ENCODE results near the gene CCDC107.
"Not testable (repeated sequence)": the region's sequence is repeated elsewhere in the genome, so short reads cannot be mapped to it uniquely, and the experiment has no call there.

Gene CCDC107

GRCh38 chr9:35658137-35658967 lies at the start of gene CCDC107:
Gene CCDC107, plus strand, starts transcription at chr9:35658292. Its CDS starts 88 bp downstream, at chr9:35658380.
- peak; percentile 62 to 73 (median 68) for DNase-seq

- DNase-seq: no peak
These were observed 48.9 kb upstream of the CCDC107 start for GRCh38 chr9:35609001-35609819.

GRCh38 chr9:35609820-35610163 lies 48.3 kb upstream of the CCDC107 start:
- DNase-seq: no peak

GRCh38 chr9:35611230-35611797 lies 46.8 kb upstream of the CCDC107 start:
- peak in 3 of 4 experiments; percentile 21 to 40 (median 21) for DNase-seq

GRCh38 chr9:35612066-35612465 lies 46.0 kb upstream of the CCDC107 start:
- DNase-seq: not testable (repeated sequence)

- DNase-seq: no peak
These were observed 45.2 kb upstream of the CCDC107 start for GRCh38 chr9:35612843-35613242.

- no peak for DNase-seq
These were observed 42.0 kb upstream of the CCDC107 start for GRCh38 chr9:35615981-35616680.

GRCh38 chr9:35616681-35617459 lies 41.2 kb upstream of the CCDC107 start:
- peak; percentile 31 to 51 (median 34) for DNase-seq

GRCh38 chr9:35617548-35617947 lies 40.5 kb upstream of the CCDC107 start:
- no peak for DNase-seq

GRCh38 chr9:35618325-35618727 lies 39.8 kb upstream of the CCDC107 start, which contains the start of gene CD72:
Gene CD72, minus strand, starts transcription at chr9:35618413. Its CDS starts 110 bp downstream, at chr9:35618303.
- DNase-seq: no peak

GRCh38 chr9:35618854-35619799 lies 39.0 kb upstream of the CCDC107 start:
- DNase-seq: no peak

- DNase-seq: no peak
These were observed 38.3 kb upstream of the CCDC107 start for GRCh38 chr9:35619800-35620158.

- DNase-seq: no peak
These were observed 30.5 kb upstream of the CCDC107 start for GRCh38 chr9:35627575-35627974.

- DNase-seq: no peak
These were observed 29.6 kb upstream of the CCDC107 start for GRCh38 chr9:35628389-35628991.

- no peak for DNase-seq
These were observed 28.5 kb upstream of the CCDC107 start for GRCh38 chr9:35629597-35629996.

GRCh38 chr9:35635730-35636129 lies 22.4 kb upstream of the CCDC107 start:
- no peak for DNase-seq

GRCh38 chr9:35636135-35636876 lies 21.8 kb upstream of the CCDC107 start:
- no peak for DNase-seq

GRCh38 chr9:35636877-35637246 lies 21.2 kb upstream of the CCDC107 start:
- DNase-seq: not testable (repeated sequence)

GRCh38 chr9:35637427-35637955 lies 20.6 kb upstream of the CCDC107 start:
- DNase-seq: not testable (repeated sequence)
